ENCODE measurements around the gene B3GALT4.

DNA sequence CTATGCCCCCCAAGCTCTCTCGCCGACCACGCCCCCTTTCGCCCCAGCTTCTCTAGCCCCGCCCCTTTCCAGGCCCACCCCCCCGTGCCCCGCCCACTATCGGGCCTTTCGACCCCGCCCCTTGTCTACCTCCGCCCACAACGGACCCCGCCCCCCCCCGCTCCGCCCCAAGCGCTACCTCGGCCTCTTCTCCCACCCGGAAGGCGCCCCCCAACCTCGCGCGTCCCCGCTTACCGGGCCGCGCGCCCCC lies 40.4 kb downstream of the B3GALT4 start:
- no peak for TF ChIP-seq YY1 (IDR thresholded peaks at IDR 0.05; ENCODE audit: insufficient read depth, insufficient read length)
- TF ChIP-seq ZNF274 (IDR thresholded peaks at IDR 0.05; ENCODE audit: low read depth, low read length) = no peak
